OCI-LY3 (cell line): ENCODE data around the gene CUTC.

Source experiments
- EZH2phosphoT487 ChIP-seq: fragments of 200-600 bp; shearing (Covaris generic); IDR thresholded peaks from 2 replicates; pipeline ENCODE4 v1.6.1; 2018; ENCODE audit warnings: antibody characterized with exemption, mixed run types, low read depth
- TF ChIP-seq, protein P1 (sequence below): fragments of 200-600, 300-600 bp; sonication (generic); IDR thresholded peaks from 2 replicates; pipeline ENCODE4 v1.5.1; 2014; ENCODE audit warnings: antibody characterized with exemption, low read length, low read depth

DNA sequence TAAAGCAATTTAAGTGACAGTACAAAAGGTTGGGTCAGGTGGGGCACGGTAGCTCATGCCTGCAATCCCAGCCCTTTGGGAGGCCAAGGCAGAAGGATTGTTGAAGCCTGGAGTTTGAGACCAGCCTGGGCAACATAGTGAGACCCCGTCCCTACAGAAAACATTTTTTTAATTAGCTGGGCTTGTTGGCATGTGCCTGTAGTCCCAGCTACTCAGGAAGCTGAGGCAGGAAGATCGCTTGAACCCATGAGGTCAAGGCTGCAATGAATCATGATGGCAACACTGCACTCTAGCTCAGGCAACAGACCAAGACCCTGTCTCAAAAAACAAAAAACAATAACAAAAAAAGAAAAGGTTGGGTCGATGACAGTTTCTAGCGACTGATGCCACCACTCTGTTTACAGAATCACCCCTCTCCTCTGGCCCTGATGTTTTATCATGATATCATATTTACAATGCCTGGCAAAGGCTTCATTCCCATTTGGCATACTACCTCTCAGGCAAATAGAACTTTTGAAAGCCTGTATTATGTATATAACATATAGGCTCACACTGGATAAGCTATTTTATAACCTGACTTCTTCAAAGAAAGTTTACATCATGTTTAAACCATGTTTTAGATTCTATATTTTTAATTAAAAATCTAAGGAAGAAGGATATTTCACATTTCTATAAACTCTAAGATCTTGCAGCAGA lies 49.8 kb downstream of the CUTC start:
- TF ChIP-seq, protein P1, sequence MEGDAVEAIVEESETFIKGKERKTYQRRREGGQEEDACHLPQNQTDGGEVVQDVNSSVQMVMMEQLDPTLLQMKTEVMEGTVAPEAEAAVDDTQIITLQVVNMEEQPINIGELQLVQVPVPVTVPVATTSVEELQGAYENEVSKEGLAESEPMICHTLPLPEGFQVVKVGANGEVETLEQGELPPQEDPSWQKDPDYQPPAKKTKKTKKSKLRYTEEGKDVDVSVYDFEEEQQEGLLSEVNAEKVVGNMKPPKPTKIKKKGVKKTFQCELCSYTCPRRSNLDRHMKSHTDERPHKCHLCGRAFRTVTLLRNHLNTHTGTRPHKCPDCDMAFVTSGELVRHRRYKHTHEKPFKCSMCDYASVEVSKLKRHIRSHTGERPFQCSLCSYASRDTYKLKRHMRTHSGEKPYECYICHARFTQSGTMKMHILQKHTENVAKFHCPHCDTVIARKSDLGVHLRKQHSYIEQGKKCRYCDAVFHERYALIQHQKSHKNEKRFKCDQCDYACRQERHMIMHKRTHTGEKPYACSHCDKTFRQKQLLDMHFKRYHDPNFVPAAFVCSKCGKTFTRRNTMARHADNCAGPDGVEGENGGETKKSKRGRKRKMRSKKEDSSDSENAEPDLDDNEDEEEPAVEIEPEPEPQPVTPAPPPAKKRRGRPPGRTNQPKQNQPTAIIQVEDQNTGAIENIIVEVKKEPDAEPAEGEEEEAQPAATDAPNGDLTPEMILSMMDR = no peak
- no peak for TF ChIP-seq EZH2phosphoT487
